Upper lobe of right lung (tissue), 1 donor: ENCODE measurements around the gene ORC4. TPM values are rescaled to one million over a fixed set of nuclear protein-coding genes. Genes with fewer than 3 reads are reported as not detected.

Experiments
- ATAC-seq: fragments of 200-7000 bp; cut with Tn5 transposase; one replicate; pipeline ENCODE4 v1.9.1; 2020; ENCODE audit warnings: mild to moderate bottlenecking, moderate library complexity
- DNase-seq: peaks from one replicate; pipeline ENCODE4 v3.0.0-alpha.2; 2020
- H3K27ac ChIP-seq: fragments of 200-600 bp; one replicate; pipeline ENCODE4 v1.8.0; 2022
- H3K27me3 ChIP-seq: fragments of 200-600 bp; one replicate; pipeline ENCODE4 v1.8.0; 2022; ENCODE audit warnings: mild to moderate bottlenecking
- H3K36me3 ChIP-seq: fragments of 200-600 bp; one replicate; pipeline ENCODE4 v1.8.0; 2022
- H3K4me1 ChIP-seq: fragments of 200-600 bp; one replicate; pipeline ENCODE4 v1.8.0; 2022
- H3K4me3 ChIP-seq: fragments of 200-600 bp; one replicate; pipeline ENCODE4 v1.8.0; 2022; ENCODE audit warnings: mild to moderate bottlenecking
- H3K9me3 ChIP-seq: fragments of 200-600 bp; one replicate; pipeline ENCODE4 v1.8.0; 2022
- intact Hi-C: fragments of 100-400 bp; cut with DNase I; formaldehyde crosslinking; loops from one replicate; pipeline ENCODE4 v1.11.0; 2022
- total RNA-seq: library from RNA; stranded (reverse); fragmentation: NEBNext Ultra II Directional; extraction: Animal tissue kit (Norgen Biotek cat#: 25700); gene quantifications from one replicate; pipeline ENCODE4 v1.2.1, GENCODE V29; 2021
- TF ChIP-seq, protein P1 (sequence below): fragments of 200-600 bp; IDR thresholded peaks from one replicate; pipeline ENCODE4 v1.8.0; 2022; ENCODE audit warnings: antibody characterized with exemption
- donor health status: DM: no; HTN: yes; CAD: no; lungs with severe emphysema.

ORC4 gene
- total RNA-seq, 1 donor from 2014 or later = 38.2 TPM

DNA sequence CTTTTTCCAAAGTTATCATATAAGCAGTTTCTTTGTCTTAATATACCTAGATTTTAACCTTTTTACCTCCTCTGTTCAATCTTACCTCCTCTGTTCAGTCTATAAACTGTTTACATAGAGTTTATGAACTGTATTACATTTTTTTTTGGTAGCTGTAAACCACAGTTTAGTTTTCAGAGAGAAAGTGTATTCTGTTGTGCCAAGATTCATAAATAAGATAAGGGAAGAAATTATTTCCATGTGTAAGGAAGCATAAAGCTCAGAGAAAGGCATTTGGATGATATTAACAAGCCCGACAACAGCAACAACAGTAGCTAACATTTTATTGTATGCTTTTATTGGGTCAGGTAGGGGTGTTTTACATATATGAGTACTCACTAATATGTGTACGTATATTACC lies 104.5 kb downstream of the ORC4 start:
- H3K4me3 ChIP-seq = no peak overlapping the region
- no peak for ATAC-seq
- TF ChIP-seq, protein P1, sequence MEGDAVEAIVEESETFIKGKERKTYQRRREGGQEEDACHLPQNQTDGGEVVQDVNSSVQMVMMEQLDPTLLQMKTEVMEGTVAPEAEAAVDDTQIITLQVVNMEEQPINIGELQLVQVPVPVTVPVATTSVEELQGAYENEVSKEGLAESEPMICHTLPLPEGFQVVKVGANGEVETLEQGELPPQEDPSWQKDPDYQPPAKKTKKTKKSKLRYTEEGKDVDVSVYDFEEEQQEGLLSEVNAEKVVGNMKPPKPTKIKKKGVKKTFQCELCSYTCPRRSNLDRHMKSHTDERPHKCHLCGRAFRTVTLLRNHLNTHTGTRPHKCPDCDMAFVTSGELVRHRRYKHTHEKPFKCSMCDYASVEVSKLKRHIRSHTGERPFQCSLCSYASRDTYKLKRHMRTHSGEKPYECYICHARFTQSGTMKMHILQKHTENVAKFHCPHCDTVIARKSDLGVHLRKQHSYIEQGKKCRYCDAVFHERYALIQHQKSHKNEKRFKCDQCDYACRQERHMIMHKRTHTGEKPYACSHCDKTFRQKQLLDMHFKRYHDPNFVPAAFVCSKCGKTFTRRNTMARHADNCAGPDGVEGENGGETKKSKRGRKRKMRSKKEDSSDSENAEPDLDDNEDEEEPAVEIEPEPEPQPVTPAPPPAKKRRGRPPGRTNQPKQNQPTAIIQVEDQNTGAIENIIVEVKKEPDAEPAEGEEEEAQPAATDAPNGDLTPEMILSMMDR = no peak
- H3K9me3 ChIP-seq = no peaks in the 10 kb centered on the region
- H3K27ac ChIP-seq = no peak overlapping the region
- intact Hi-C loops = no loop called here
- DNase-seq = no peak
- H3K27me3 ChIP-seq = no peaks in the 10 kb centered on the region
- peaks cover 9% of the 10 kb centered on the region for H3K4me1 ChIP-seq
- H3K36me3 ChIP-seq = peaks cover 23% of the 10 kb centered on the region

DNA sequence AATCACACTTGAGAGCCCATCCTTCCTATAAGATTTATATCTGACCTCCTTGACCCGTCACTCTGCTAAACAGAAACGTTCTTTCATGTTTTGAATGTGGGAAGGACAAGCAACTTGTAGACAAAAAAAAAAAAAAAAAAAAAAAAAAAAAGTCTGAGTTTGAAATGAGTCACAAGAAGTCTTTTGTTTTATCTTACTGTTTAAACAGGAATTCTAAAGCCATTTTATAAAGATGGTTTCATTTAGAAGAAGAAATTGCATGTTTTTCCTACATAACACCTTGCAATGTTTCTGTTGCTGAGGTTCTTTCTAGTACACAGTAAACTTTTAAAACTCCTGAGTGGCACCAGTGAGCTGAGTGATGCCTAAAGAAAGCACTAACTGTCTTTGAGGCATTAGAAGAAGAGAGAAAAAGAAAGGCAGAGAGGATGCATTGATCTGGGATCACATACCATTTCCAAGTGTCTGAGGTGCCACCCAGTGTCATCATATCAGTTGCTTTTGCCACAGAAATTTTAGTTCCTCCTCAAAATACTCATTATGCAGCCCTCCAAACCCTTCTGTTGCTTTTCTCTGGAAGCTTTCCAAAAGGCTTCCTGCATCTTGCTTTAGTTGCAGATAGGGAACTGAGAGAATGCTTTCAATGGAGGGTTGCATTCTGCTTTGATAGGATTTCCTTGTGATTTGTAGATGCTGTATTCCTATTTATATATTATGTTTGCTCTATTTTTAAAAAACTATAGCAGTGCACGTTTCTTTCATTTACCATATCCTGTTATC lies 106.6 kb downstream of the ORC4 start:
- Histone ChIP-seq H3K27ac (no peak overlapping the region), H3K27me3 (no peaks in the 10 kb centered on the region), H3K4me1 (peaks cover 11% of the 10 kb centered on the region), H3K9me3 (no peaks in the 10 kb centered on the region), H3K36me3 (peaks cover 16% of the 10 kb centered on the region), H3K4me3 (no peak overlapping the region)
- intact Hi-C loops = no loop called here
- ATAC-seq (peak; percentile 40), DNase-seq (no peak)
- TF ChIP-seq, protein P1 = no peak

DNA sequence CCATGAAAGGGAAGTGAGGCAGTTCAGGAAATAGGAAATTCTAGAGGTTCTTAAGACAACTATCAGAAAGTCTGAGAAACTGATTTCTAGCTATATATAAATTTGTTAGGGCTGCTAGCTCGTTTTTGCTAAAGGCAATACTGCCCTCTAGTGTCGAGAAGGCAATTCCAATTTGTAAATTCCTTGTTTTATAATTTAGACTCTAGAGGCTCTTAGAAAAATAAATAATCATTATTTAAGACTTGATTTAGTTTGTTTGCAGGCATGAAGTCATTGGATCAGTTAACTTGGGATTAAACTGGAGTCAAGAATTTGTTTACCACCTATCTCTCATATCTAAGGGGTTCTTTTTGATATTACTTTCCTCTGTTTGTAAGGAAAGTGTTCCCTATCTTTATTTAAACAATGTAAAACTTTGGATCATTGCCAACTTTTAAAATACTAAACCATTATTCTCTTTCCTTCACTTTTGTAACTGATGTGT lies 109.5 kb downstream of the ORC4 start:
- Histone ChIP-seq H3K27me3 (no peaks in the 10 kb centered on the region), H3K36me3 (peaks cover 4% of the 10 kb centered on the region), H3K4me1 (peaks cover 11% of the 10 kb centered on the region), H3K27ac (no peak overlapping the region), H3K4me3 (no peak overlapping the region), H3K9me3 (no peaks in the 10 kb centered on the region)
- no peak for DNase-seq
- intact Hi-C loops = no loop called here
- ATAC-seq = peak; percentile 65
- TF ChIP-seq, protein P1 = peak; percentile 84

DNA sequence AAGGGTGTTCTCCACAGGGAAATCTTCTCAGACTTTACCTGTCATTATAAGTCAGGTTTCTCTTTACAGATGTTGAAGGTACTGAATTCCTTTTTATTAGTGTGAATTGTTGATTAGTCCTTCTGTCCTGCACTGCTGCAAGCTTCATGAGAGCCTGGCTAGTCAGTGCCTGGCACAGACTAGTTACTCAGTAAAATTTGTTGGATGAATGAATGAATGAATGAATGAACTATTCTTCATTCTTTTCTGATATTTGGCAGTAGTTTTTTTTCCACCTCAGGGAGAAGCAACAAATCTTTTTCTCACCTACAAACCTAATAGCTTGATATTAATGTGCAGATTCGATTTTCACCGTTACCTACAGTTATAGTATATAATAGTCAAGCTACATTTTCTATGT lies 111.4 kb downstream of the ORC4 start:
- intact Hi-C loops = no loop called here
- H3K27me3 ChIP-seq = no peaks in the 10 kb centered on the region
- H3K4me1 ChIP-seq = peaks cover 10% of the 10 kb centered on the region
- ATAC-seq = no peak
- no peak for DNase-seq
- no peak overlapping the region for H3K27ac ChIP-seq
- TF ChIP-seq, protein P1 = no peak
- no peak overlapping the region for H3K4me3 ChIP-seq
- H3K9me3 ChIP-seq = no peaks in the 10 kb centered on the region
- H3K36me3 ChIP-seq = no peaks in the 10 kb centered on the region

DNA sequence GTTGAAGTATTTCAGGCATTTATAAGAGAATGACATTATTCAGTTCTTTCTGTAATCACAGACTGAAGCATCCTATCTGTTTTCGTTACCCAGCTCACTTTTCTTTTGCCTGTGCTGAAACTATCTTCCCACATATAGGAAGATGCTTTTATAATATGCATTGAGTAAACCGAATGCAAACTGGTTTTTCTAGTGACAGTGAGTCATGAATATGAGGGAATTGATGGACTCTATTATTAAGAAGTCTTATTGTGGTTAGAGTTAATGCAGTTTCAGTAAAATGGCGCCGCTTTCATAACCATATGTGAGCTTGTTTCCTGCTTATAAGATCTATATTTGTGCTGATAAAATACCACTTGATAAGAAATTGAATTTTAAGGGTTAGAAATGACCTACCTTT lies 116.5 kb downstream of the ORC4 start:
- no peaks in the 10 kb centered on the region for H3K4me1 ChIP-seq
- no peaks in the 10 kb centered on the region for H3K27me3 ChIP-seq
- TF ChIP-seq, protein P1 = no peak
- H3K4me3 ChIP-seq = no peak overlapping the region
- DNase-seq = no peak
- H3K27ac ChIP-seq = no peak overlapping the region
- H3K36me3 ChIP-seq = peaks cover 9% of the 10 kb centered on the region
- intact Hi-C loops = no loop called here
- H3K9me3 ChIP-seq = no peaks in the 10 kb centered on the region
- no peak for ATAC-seq
